Hepatocyte (in vitro differentiated cells): ENCODE data around the gene PAXX. TPM values are rescaled to one million over a fixed set of nuclear protein-coding genes. Genes with fewer than 3 reads are reported as not detected.

ENCODE experiments used
- DNase-seq: peaks from one replicate; pipeline ENCODE4 v3.0.0-alpha.2; 2016; ENCODE audit warnings: low spot score
- H2AFZ ChIP-seq: fragments of 200-600 bp; sonication (generic); 2 replicates; pipeline ENCODE4 v1.6.0; 2016; ENCODE audit warnings: antibody characterized with exemption, mild to moderate bottlenecking
- H3K27ac ChIP-seq: fragments of 200-600 bp; sonication (generic); 2 replicates; pipeline ENCODE4 v1.5.1; 2016; ENCODE audit warnings: mild to moderate bottlenecking
- H3K27me3 ChIP-seq: fragments of 200-600 bp; sonication (generic); 2 replicates; pipeline ENCODE4 v1.6.1; 2016
- H3K36me3 ChIP-seq: fragments of 200-600 bp; sonication (generic); replicated peaks from 2 replicates; pipeline ENCODE4 v1.5.1; 2016; ENCODE audit warnings: low read depth; ENCODE audit not compliant: insufficient read depth
- H3K4me1 ChIP-seq: fragments of 200-600 bp; sonication (generic); 2 replicates; pipeline ENCODE4 v1.5.1; 2016; ENCODE audit warnings: mild to moderate bottlenecking, moderate library complexity; ENCODE audit not compliant: insufficient read depth
- H3K4me2 ChIP-seq: fragments of 200-600 bp; sonication (generic); 2 replicates; pipeline ENCODE4 v1.6.0; 2016
- H3K4me3 ChIP-seq: fragments of 200-600 bp; sonication (generic); 2 replicates; pipeline ENCODE4 v1.5.1; 2016; ENCODE audit warnings: mild to moderate bottlenecking
- H3K79me2 ChIP-seq: fragments of 200-600 bp; sonication (generic); 2 replicates; pipeline ENCODE4 v1.6.0; 2017; ENCODE audit warnings: mild to moderate bottlenecking
- H3K9me2 ChIP-seq: fragments of 200-600 bp; sonication (generic); replicated peaks from 2 replicates; pipeline ENCODE4 v1.6.0; 2017; ENCODE audit warnings: mild to moderate bottlenecking; ENCODE audit not compliant: insufficient read depth
- H3K9me3 ChIP-seq: fragments of 200-600 bp; sonication (generic); 2 replicates; pipeline ENCODE4 v1.5.1; 2016; ENCODE audit warnings: low read depth, mild to moderate bottlenecking
- H4K20me1 ChIP-seq: fragments of 200-600 bp; sonication (generic); 2 replicates; pipeline ENCODE4 v1.6.0; 2016; ENCODE audit warnings: mild to moderate bottlenecking; ENCODE audit not compliant: insufficient read depth, poor library complexity, severe bottlenecking
- CTCF ChIP-seq: fragments of 200-600 bp; sonication (generic); IDR thresholded peaks from 2 replicates; pipeline ENCODE4 v1.5.1; 2016; ENCODE audit warnings: antibody characterized with exemption, mild to moderate bottlenecking; ENCODE audit not compliant: poor library complexity
- EZH2 ChIP-seq: fragments of 200-600 bp; sonication (generic); IDR thresholded peaks from 2 replicates; pipeline ENCODE4 v1.6.1; 2016; ENCODE audit warnings: antibody characterized with exemption, mild to moderate bottlenecking, borderline replicate concordance
- EZH2phosphoT487 ChIP-seq: fragments of 200-600 bp; sonication (generic); IDR thresholded peaks from one replicate; pipeline ENCODE4 v1.6.1; 2018; ENCODE audit warnings: antibody characterized with exemption, mild to moderate bottlenecking, low read depth, moderate library complexity; ENCODE audit not compliant: unreplicated experiment, severe bottlenecking
- WGBS: methylation state at CpG from one replicate; pipeline ENCODE4 v1.1.6; 2016; ENCODE audit warnings: low lambda C conversion rate; ENCODE audit errors: missing lambda C conversion rate; 5-methylcytosine and 5-hydroxymethylcytosine counted together
- polyA plus RNA-seq: library from polyadenylated mRNA; unstranded; fragments of >200 nt; fragmentation: Nextera tagmentation; extraction: Ambion mirVana; gene quantifications from 2 replicates; pipeline ENCODE4 v1.2.1, GENCODE V29; 2016
- total RNA-seq: library from RNA; depleted of rRNA; stranded (reverse); fragments of >200 nt; gene quantifications from 2 replicates; pipeline ENCODE4 v1.2.3, GENCODE V29; 2014

Gene PAXX
- total and polyA plus RNA-seq, 2 experiments from 2014 or later = 39.5 to 89.5 TPM

GRCh38 chr9:136973618-136974617 is 18.3 kb upstream of the PAXX start:
- WGBS = 92% methylated on average over 29 of the region's 29 CpGs
- DNase-seq = no peak
- no peaks in the 10 kb centered on the region for H3K79me2 ChIP-seq
- TF ChIP-seq EZH2 = no peak
- TF ChIP-seq EZH2phosphoT487 = no peak
- no peak for TF ChIP-seq CTCF
- H2AFZ ChIP-seq = no peak overlapping the region
- no peaks in the 10 kb centered on the region for H3K9me3 ChIP-seq
- H3K36me3 ChIP-seq = no peaks in the 10 kb centered on the region
- H3K9me2 ChIP-seq = no peaks in the 10 kb centered on the region
- H3K4me3 ChIP-seq = no peak overlapping the region
- no peaks in the 10 kb centered on the region for H3K4me1 ChIP-seq
- no peaks in the 10 kb centered on the region for H3K27me3 ChIP-seq
- no peak overlapping the region for H3K27ac ChIP-seq
- H4K20me1 ChIP-seq = no peaks in the 10 kb centered on the region
- H3K4me2 ChIP-seq = no peak overlapping the region

GRCh38 chr9:136974817-136975535 is 17.2 kb upstream of the PAXX start:
- H3K79me2 ChIP-seq = no peaks in the 10 kb centered on the region
- WGBS = 80% methylated on average over 15 of the region's 15 CpGs
- no peaks in the 10 kb centered on the region for H3K36me3 ChIP-seq
- H3K4me2 ChIP-seq = no peak overlapping the region
- H3K27ac ChIP-seq = no peak overlapping the region
- no peak for DNase-seq
- TF ChIP-seq EZH2 (no peak), CTCF (no peak), EZH2phosphoT487 (no peak)
- no peak overlapping the region for H3K4me3 ChIP-seq
- H3K9me3 ChIP-seq = no peaks in the 10 kb centered on the region
- H2AFZ ChIP-seq = no peak overlapping the region
- no peaks in the 10 kb centered on the region for H4K20me1 ChIP-seq
- no peaks in the 10 kb centered on the region for H3K27me3 ChIP-seq
- no peaks in the 10 kb centered on the region for H3K9me2 ChIP-seq
- no peaks in the 10 kb centered on the region for H3K4me1 ChIP-seq

GRCh38 chr9:136975644-136976043 is 16.6 kb upstream of the PAXX start:
- Histone ChIP-seq H3K9me3 (no peaks in the 10 kb centered on the region), H3K27me3 (no peaks in the 10 kb centered on the region), H3K9me2 (no peaks in the 10 kb centered on the region), H3K4me3 (no peak overlapping the region), H4K20me1 (no peaks in the 10 kb centered on the region), H3K4me1 (no peaks in the 10 kb centered on the region), H3K36me3 (no peaks in the 10 kb centered on the region), H3K79me2 (no peaks in the 10 kb centered on the region), H3K4me2 (no peak overlapping the region), H3K27ac (no peak overlapping the region), H2AFZ (no peak overlapping the region)
- TF ChIP-seq EZH2 = no peak
- no peak for TF ChIP-seq EZH2phosphoT487
- TF ChIP-seq CTCF = no peak
- WGBS = 86% methylated on average over 13 of the region's 14 CpGs
- DNase-seq = no peak
